Activated CD4-positive, alpha-beta memory T cell treated with anti-CD3 and anti-CD28 coated beads for 36 hours (primary cell): ENCODE results near the gene LRRC57. TPM values are rescaled to one million over a fixed set of nuclear protein-coding genes. Genes with fewer than 3 reads are reported as not detected.
A peak's percentile ranks its signal among the peaks of the same experiment; 100 is the strongest.

ENCODE experiments used
- CTCF ChIA-PET: fragments of 350-600 bp; sonication (Branson Sonifier 250); formaldehyde crosslinking; loops from one replicate; lab custom pipeline; 2021; ENCODE audit warnings: antibody characterized with exemption, inconsistent platforms; lab: Charles Lee
- POLR2A ChIA-PET: fragments of 350-600 bp; sonication (Branson Sonifier 250); formaldehyde crosslinking; loops from one replicate; lab custom pipeline; 2021; ENCODE audit warnings: antibody characterized with exemption; lab: Charles Lee
- DNase-seq: peaks from one replicate; pipeline ENCODE4 v3.0.0-alpha.2; 2020
- H3K27ac Mint-ChIP-seq: one replicate; pipeline ENCODE4 v1.8.0; 2021; ENCODE audit warnings: mixed read lengths
- H3K27me3 Mint-ChIP-seq: one replicate; pipeline ENCODE4 v1.8.0; 2021; ENCODE audit warnings: mixed read lengths
- H3K36me3 Mint-ChIP-seq: one replicate; pipeline ENCODE4 v1.8.0; 2021; ENCODE audit warnings: mixed read lengths
- H3K4me1 Mint-ChIP-seq: one replicate; pipeline ENCODE4 v1.8.0; 2021; ENCODE audit warnings: low read depth, mixed read lengths
- H3K4me3 Mint-ChIP-seq: one replicate; pipeline ENCODE4 v1.8.0; 2021; ENCODE audit warnings: mild to moderate bottlenecking, mixed read lengths
- H3K9me3 Mint-ChIP-seq: one replicate; pipeline ENCODE4 v1.8.0; 2021; ENCODE audit warnings: mixed read lengths
- intact Hi-C: fragments of 100-400 bp; cut with micrococcal nuclease; formaldehyde crosslinking; loops from one replicate; pipeline ENCODE4 v1.15.1; 2023
- total RNA-seq, 2 experiments: library from RNA; stranded (reverse); gene quantifications; one replicate each; pipeline ENCODE4 v1.2.3, GENCODE V29; 2021

Gene LRRC57
- 10 to 100 TPM; 15.7 to 17.2 TPM for total RNA-seq

DNA sequence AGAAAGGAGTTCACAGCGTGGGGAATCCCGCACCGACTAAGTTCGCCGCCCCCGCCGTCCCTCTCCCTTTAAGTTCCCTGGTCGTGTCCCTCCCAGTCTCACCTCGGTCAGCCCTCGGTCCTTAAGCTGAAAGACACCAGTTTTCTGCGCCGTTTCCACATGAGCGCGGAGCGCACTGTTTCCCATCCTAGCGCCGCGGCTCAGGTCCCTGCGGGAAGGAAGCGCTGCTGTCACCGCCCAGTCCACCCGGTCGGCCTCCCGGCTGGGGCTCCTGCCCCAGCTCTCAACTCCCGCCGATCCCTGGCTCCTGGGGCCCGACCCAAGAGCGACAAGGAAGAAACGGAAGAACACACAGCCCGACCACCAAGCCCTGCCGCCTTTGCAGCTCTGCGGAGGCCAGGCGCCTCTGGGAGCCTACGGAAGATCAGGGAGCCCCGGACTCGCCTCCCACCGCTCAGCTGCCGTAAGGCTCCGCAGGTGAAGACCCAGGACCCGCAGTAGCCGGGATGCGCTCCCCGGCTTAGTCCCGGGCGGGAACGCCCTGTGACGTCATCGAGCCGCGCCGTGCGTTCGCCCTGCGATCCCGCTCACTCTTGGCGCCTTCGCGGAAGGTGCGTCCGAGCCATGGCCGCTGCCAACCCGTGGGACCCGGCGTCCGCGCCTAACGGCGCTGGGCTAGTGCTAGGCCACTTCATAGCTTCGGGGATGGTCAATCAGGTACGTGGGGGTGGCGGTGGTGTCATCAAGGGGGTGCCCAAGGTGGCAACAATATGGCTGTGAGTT lies at the start of gene LRRC57, which contains the start of gene HAUS2:
Gene LRRC57, minus strand, starts transcription at position 545 of the 783 bp plus-strand sequence. Its CDS starts 359 bp downstream, at position 186.
Gene HAUS2, plus strand, starts transcription at position 590 of the 783 bp plus-strand sequence. Its CDS starts 35 bp downstream, at position 625.
- ChIA-PET POLR2A (interaction anchor here (0.6 to 2.1 kb wide), 6 partner anchors 25 to 188 kb away, joined by 3 to 10 read pairs (median 4); partner anchors contain the start of genes SNAP23, STARD9 and ZNF106), CTCF (interaction anchor here (1.3 kb wide), 1 partner anchor 27 kb away, joined by 4 read pairs; the partner anchor contains the start of gene STARD9)
- H3K4me1 Mint-ChIP-seq = peaks cover 57% of the 10 kb centered on the region
- H3K4me3 Mint-ChIP-seq = peak within 1 kb of the TSS; percentile 95
- intact Hi-C loops = loop anchor here (1.0 to 2.0 kb wide), 3 partner anchors 27 to 102 kb away; partner anchors contain the start of genes STARD9 and ZNF106
- no peaks in the 10 kb centered on the region for H3K27me3 Mint-ChIP-seq
- peak within 1 kb of the TSS; percentile 89 for H3K27ac Mint-ChIP-seq
- no peaks in the 10 kb centered on the region for H3K9me3 Mint-ChIP-seq
- H3K36me3 Mint-ChIP-seq = peaks cover 28% of the 10 kb centered on the region
- DNase-seq = peak; percentile 92

DNA sequence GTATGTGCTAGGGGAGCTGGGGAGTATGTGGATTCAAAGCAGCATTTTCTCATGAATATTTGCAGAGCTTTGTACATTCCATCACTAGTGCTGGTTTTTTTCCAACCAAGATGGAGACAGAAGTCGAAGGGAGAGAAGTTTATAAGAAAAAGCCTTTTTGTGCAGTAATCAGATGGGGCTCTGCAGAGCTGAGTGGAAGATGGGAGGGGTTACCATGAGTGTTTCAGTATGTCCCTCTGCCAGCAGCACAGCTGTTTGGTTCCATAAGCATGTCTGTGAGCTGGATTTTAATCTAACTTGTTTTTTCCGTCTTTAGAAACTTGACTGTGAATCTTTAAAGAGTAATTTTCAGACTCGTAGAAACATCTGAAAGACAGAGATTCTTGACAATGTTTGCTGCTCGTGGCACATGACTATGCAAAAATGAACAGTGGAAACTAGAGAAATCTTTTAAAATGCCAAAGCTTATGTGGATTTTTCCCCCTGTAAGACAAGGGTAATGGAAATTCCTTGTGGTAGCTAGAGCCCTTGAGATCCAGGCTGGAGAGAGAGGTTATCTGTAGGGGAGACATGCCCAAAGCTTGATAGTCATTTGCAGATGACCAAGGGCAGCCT lies 47.1 kb upstream of the LRRC57 start:
- Mint-ChIP-seq H3K9me3 (no peaks in the 10 kb centered on the region), H3K4me3 (no peak overlapping the region), H3K27ac (no peak overlapping the region), H3K27me3 (no peaks in the 10 kb centered on the region), H3K4me1 (no peaks in the 10 kb centered on the region), H3K36me3 (no peaks in the 10 kb centered on the region)
- ChIA-PET CTCF (no interaction called here), POLR2A (no interaction called here)
- intact Hi-C loops = no loop called here
- no peak for DNase-seq

DNA sequence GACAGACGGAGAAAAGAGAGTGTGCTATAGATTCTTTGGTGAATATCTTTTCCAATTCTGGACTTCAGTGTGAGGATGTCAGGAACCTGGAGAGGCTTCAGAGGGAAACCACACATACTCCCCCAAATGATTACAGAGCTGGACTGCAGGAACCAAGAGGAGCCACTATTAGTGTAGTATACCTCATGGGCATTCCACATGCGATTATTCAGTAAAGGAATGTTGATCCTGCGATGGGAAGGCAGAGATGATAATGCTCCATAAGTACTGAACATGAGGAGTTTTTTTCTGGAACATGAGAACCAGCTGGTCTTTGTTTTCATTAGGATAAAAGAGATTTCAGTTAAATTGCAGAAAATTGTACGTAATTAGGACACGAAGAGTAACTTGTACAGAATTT lies 45.5 kb upstream of the LRRC57 start:
- Mint-ChIP-seq H3K36me3 (no peaks in the 10 kb centered on the region), H3K27me3 (no peaks in the 10 kb centered on the region), H3K9me3 (no peaks in the 10 kb centered on the region), H3K4me1 (no peaks in the 10 kb centered on the region), H3K4me3 (no peak overlapping the region), H3K27ac (no peak overlapping the region)
- no peak for DNase-seq
- intact Hi-C loops = no loop called here
- CTCF ChIA-PET = interaction anchor here (0.6 kb wide), 1 partner anchor 92 kb away, joined by 4 read pairs; no protein-coding TSS in a partner anchor
- POLR2A ChIA-PET = no interaction called here

DNA sequence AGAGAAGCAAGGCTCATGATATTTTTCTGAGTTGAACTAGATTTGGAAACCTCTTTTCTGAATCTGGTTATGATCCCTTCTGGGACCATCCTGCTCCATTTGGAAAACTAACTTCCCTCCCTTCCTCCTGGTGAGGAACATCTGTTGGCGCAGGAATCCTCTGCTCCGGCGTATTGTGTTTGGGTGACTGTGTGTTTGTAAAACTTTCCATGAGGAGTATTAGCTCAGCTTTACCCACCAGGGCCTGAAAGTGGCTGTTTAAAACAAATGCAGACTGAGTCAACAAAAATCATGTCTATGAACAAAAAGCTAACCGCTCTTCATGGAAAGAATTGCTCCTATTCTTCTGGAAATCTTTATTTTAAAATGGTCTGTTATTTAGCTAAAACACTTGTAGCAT lies 44.5 kb upstream of the LRRC57 start:
- Mint-ChIP-seq H3K4me3 (no peak overlapping the region), H3K9me3 (no peaks in the 10 kb centered on the region), H3K4me1 (no peaks in the 10 kb centered on the region), H3K27ac (no peak overlapping the region), H3K36me3 (no peaks in the 10 kb centered on the region), H3K27me3 (no peaks in the 10 kb centered on the region)
- no peak for DNase-seq
- POLR2A ChIA-PET = no interaction called here
- intact Hi-C loops = no loop called here
- CTCF ChIA-PET = interaction anchor here (0.6 to 0.7 kb wide), 2 partner anchors 11 to 67 kb away, joined by 3 read pairs; no protein-coding TSS in a partner anchor

DNA sequence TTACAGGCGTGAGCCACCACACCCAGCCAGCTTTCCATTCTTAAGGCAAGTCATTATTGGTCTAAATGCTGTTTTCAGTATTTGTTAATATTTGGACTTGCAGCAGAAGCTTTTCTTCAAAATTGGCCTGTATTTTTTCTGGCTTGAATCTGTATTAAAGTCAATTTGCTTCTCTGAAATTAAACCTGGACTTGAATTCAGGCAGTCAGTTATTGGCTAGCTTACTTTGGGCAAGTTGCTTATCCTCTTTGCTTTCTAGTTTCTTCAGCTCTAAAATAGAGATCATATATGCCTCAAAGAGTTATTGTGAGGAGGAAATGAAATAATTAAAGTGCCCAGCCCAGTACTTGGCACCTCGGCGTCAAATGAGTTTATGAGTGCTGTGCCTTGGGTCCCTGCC lies 44.1 kb upstream of the LRRC57 start:
- no peak for DNase-seq
- H3K27ac Mint-ChIP-seq = no peak overlapping the region
- intact Hi-C loops = no loop called here
- ChIA-PET POLR2A (no interaction called here), CTCF (interaction anchor here (0.6 to 1.2 kb wide), 2 partner anchors 22 to 66 kb away, joined by 3 read pairs; no protein-coding TSS in a partner anchor)
- H3K4me1 Mint-ChIP-seq = no peaks in the 10 kb centered on the region
- no peaks in the 10 kb centered on the region for H3K9me3 Mint-ChIP-seq
- H3K27me3 Mint-ChIP-seq = no peaks in the 10 kb centered on the region
- H3K36me3 Mint-ChIP-seq = no peaks in the 10 kb centered on the region
- H3K4me3 Mint-ChIP-seq = no peak overlapping the region

DNA sequence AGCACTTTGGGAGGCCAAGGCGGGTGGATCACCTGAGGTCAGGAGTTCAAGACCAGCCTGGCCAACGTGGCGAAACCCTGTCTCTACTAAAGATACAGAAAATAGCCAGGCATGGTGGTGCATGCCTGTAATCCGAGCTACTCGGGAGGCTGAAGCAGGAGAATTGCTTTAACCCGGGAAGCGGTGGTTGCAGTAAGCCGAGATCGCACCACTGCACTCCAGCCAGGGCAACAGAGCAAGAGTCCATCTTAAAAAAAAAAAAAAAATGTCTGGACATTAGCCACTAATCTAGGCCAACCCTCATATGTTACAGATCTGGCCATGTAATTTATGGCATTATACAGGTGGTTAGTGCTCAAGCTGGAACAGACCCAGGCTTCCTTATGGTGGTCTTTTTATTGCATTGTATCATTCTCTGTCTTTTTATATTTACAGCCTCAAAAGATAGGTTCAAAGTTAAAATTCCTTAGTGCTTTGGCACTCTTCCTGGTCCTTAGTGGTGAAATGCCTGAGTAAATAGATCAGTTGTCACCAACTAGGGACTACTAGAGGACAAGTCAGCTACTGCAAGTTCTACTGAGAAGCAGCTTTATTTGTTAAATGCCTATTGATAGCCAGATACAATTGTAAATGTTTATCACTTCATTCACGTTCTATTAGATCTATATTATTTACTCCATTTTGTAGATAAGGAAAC lies 42.8 kb upstream of the LRRC57 start:
- POLR2A ChIA-PET = no interaction called here
- H3K27ac Mint-ChIP-seq = no peak overlapping the region
- no peaks in the 10 kb centered on the region for H3K27me3 Mint-ChIP-seq

DNA sequence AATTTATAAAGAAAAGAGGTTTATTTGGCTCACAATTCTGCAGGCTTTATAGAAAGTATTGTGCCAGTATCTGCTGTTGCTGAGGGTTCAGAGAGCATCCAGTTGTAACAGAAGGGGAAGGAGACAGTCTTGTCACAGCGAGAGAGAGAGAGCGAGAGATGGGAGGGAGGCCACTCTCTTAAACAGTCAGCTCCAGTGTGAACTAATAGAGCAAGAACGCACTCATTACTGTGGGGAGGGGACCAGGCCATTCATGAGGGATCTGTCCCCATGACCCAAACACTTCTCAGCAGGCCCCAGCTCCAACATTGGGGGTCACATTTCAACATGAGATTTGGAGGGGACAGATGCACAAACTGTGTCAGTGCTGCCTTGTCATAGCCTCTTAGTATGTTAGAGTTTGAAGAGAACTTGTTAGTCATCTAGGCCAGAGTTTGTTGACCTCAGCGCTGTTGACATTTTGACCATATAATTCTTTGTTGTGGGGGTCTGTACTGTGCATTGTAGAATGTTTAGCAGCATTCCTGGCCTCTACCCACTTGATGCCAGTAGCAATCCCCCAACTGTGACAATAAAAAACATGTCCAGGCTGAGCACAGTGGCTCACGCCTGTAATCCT lies 42.1 kb upstream of the LRRC57 start:
- H3K9me3 Mint-ChIP-seq = no peaks in the 10 kb centered on the region
- intact Hi-C loops = no loop called here
- DNase-seq = no peak
- H3K27ac Mint-ChIP-seq = no peak overlapping the region
- no peaks in the 10 kb centered on the region for H3K36me3 Mint-ChIP-seq
- H3K4me3 Mint-ChIP-seq = no peak overlapping the region
- ChIA-PET POLR2A (no interaction called here), CTCF (interaction anchor here (1.4 kb wide), 1 partner anchor 9 kb away, joined by 3 read pairs; no protein-coding TSS in a partner anchor)
- H3K27me3 Mint-ChIP-seq = no peaks in the 10 kb centered on the region
- no peaks in the 10 kb centered on the region for H3K4me1 Mint-ChIP-seq

More for the DNA sequence above, 42.8 kb upstream of the LRRC57 start:
- intact Hi-C loops = no loop called here
- CTCF ChIA-PET = interaction anchor here (1.0 to 1.4 kb wide), 3 partner anchors 9 to 23 kb away, joined by 3 read pairs; no protein-coding TSS in a partner anchor
- Mint-ChIP-seq H3K36me3 (no peaks in the 10 kb centered on the region), H3K4me1 (no peaks in the 10 kb centered on the region), H3K4me3 (no peak overlapping the region), H3K9me3 (no peaks in the 10 kb centered on the region)
- DNase-seq = no peak

DNA sequence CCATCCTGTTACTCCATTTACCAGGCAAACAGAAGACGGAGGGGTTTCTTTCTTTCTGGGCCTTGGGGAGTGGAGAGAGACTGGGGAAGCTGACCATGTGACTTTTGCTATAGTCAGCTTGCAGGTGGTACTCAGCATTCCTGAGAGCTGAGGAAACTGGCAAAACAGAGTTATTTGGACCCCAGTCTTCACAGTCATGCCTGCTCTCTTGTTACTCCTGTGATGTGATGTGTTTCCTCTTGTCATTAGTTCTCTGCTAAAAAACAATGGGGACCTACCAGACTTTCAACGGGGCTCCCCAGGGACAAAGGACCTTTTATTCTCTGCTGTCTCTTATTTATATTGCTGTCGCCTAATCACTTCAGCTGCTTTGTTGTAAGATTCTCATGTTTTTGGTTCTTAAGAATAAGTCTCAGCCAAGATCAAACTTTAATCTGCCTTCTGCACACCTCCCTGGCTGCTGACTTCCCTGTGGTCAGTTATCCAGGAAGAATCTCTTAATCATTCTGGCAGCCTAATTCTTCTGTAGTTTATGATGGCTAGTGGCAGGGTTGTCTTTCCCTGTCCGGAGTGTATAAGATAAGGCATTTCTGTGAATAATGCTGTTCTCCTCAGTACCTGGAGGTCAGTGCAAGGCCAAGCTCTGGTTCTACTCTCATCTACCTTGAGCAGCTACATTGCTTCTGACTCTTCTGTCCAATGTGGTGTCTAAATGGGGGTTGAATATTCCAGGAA lies 35.6 kb upstream of the LRRC57 start:
- Mint-ChIP-seq H3K4me1 (peaks cover 16% of the 10 kb centered on the region), H3K27ac (no peak overlapping the region), H3K9me3 (no peaks in the 10 kb centered on the region), H3K4me3 (no peak overlapping the region), H3K27me3 (peaks cover 5% of the 10 kb centered on the region), H3K36me3 (no peaks in the 10 kb centered on the region)
- intact Hi-C loops = no loop called here
- CTCF ChIA-PET = interaction anchor here (1.6 kb wide), 1 partner anchor 25 kb away, joined by 3 read pairs; no protein-coding TSS in a partner anchor
- POLR2A ChIA-PET = no interaction called here
- DNase-seq = no peak

DNA sequence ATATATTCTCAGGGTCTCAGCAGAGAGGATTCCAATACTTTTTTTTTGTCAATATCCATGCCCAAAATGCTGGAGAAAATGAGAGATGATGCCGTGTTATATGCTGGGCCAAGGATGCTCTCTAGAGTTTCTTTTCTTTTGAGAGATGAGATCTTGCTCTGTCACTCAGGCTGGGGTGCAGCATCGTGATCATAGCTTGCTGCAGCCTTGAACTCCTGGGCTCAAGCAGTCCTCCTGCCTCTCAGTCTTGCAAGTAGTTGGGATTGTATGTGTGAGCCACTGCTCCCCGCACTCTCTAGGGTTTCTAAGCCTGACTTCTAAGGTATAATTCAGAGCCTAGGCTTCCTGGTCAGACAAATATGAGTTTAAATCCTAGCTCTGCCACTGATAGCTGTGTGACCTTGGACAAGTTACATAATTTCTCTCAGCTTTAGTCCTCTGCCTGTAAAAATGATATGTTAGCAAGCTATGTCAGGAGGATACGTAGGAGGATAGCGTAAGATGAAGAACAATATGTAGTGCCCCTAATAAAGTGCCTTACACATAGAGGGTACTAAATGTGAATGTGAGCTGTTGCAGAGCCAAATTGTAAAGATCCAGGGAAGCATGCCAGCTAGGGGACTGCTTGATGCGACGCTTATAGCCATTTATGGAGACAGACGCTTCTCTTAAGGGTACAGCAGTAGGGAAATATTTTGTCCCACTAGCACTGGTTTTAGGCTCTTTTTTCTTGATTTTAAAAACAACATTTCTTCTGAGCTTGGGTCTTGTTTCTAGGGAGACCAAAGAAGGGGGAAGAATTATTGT lies 34.2 kb upstream of the LRRC57 start:
- no peak overlapping the region for H3K27ac Mint-ChIP-seq
- peaks cover 9% of the 10 kb centered on the region for H3K27me3 Mint-ChIP-seq
- no peaks in the 10 kb centered on the region for H3K9me3 Mint-ChIP-seq
- H3K4me1 Mint-ChIP-seq = peaks cover 16% of the 10 kb centered on the region
- ChIA-PET POLR2A (no interaction called here), CTCF (interaction anchor here (0.5 to 0.8 kb wide), 4 partner anchors 9 to 41 kb away, joined by 3 read pairs; no protein-coding TSS in a partner anchor)
- H3K36me3 Mint-ChIP-seq = no peaks in the 10 kb centered on the region
- intact Hi-C loops = no loop called here
- DNase-seq = no peak
- H3K4me3 Mint-ChIP-seq = no peak overlapping the region

DNA sequence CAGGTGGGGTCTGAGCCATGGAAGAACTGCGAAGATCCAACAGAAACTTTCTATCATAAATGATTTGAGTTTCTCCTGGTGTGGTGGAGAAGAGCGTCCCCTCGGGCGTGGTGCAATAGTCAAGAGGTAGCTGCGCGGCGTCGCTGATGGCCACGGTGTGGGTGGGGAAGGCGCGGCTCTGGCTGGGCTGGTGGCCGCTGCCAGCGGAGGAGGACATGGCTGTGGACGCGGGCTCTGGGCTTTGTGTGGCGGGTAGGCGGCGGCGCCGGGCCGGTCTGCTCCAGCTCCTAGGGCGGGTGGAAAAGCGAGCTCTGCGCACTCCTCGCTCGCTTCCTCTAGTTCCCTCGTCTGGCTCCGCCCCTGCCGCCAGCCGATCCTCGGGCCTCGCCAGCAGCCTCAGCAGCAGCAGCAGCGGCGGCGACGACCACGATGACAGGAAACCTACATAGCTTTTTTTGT lies 32.7 kb upstream of the LRRC57 start:
- CTCF ChIA-PET = interaction anchor here (0.6 to 1.1 kb wide), 3 partner anchors 10 to 627 kb away, joined by 3 read pairs; no protein-coding TSS in a partner anchor
- Mint-ChIP-seq H3K4me3 (peak overlapping the region; percentile 79), H3K27me3 (peaks cover 15% of the 10 kb centered on the region), H3K27ac (no peak overlapping the region), H3K36me3 (no peaks in the 10 kb centered on the region), H3K9me3 (no peaks in the 10 kb centered on the region), H3K4me1 (peaks cover 21% of the 10 kb centered on the region)
- intact Hi-C loops = no loop called here
- POLR2A ChIA-PET = interaction anchor here (1.0 to 1.3 kb wide), 2 partner anchors 71 to 552 kb away, joined by 3 read pairs; partner anchors contain the start of gene TMEM62
- peak; percentile 86 for DNase-seq
